Measurements from ENCODE around the gene JRKL. TPM values are rescaled to one million over a fixed set of nuclear protein-coding genes. Genes with fewer than 3 reads are reported as not detected.
"Not testable (repeated sequence)": the region's sequence is repeated elsewhere in the genome, so short reads cannot be mapped to it uniquely, and the experiment has no call there.

The JRKL gene
- total RNA-seq, 2 donors from 2014 or later = 8.8 to 9.4 TPM

GRCh38 chr11:96413408-96413807, 23.6 kb downstream of the JRKL start:
- Mint-ChIP-seq H3K4me1 (ENCODE audit: low read depth in 2 of 2) (peaks cover 0 to 3% of the 10 kb centered on the region in 2 donors), H3K36me3 (no peaks in the 10 kb centered on the region), H3K4me3 (no peak overlapping the region), H3K9me3 (no peaks in the 10 kb centered on the region), H3K27ac (no peak overlapping the region), H3K27me3 (peaks cover 25 to 34% of the 10 kb centered on the region in 2 donors)
- DNase-seq (ENCODE audit: low spot score) (no peak), ATAC-seq (no peak)

GRCh38 chr11:96424693-96425092, 34.9 kb downstream of the JRKL start:
- no peaks in the 10 kb centered on the region for H3K4me1 Mint-ChIP-seq (ENCODE audit: low read depth in 2 of 2)
- no peaks in the 10 kb centered on the region for H3K9me3 Mint-ChIP-seq
- no peak overlapping the region for H3K27ac Mint-ChIP-seq
- ATAC-seq = no peak
- H3K36me3 Mint-ChIP-seq = no peaks in the 10 kb centered on the region
- no peak for DNase-seq (ENCODE audit: low spot score)
- H3K27me3 Mint-ChIP-seq = peaks cover 31 to 34% of the 10 kb centered on the region in 2 donors
- H3K4me3 Mint-ChIP-seq = no peak overlapping the region

DNA sequence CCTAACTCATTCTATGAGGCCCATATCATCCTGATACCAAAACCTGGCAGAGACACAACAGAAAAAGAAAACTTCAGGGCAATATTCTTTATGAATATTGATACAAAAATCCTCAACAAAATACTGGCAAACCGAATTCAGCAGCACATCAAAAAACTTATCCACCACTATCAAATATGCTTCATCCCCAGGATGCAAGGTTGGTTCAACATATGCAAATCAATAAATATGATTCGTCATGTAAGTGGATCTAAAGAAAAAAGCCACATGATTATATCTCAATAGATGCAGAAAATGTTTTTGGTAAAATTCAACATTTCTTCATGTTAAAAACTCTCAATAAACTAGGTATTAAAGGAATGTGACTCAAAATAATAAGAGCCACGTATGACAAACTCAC, 40.9 kb downstream of the JRKL start:
- Mint-ChIP-seq H3K9me3 (no peaks in the 10 kb centered on the region), H3K4me3 (no peak overlapping the region), H3K27ac (no peak overlapping the region), H3K4me1 (ENCODE audit: low read depth in 2 of 2) (no peaks in the 10 kb centered on the region), H3K27me3 (peaks cover 42 to 43% of the 10 kb centered on the region in 2 donors), H3K36me3 (no peaks in the 10 kb centered on the region)
- DNase-seq (ENCODE audit: low spot score) (no peak), ATAC-seq (no peak)

DNA sequence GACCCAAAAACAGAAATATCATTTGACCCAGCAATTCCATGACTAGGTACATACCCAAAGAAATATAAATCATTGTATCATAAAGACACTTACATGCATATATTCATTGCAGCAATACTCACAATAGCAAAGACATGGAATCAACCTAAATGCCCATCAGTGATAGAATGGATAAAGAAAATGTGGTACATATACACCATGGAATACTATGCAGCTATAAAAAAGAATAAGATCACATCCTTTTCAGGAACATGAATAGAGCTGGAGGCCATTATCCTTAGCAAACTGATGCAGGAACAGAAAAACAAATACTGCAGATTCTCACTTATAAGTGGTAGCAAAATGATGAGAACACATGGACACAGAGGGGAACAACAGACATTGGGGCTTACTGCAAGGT, 42.8 kb downstream of the JRKL start:
- H3K27ac Mint-ChIP-seq; ATAC-seq; DNase-seq (ENCODE audit: low spot score); H3K9me3 Mint-ChIP-seq; H3K4me3 Mint-ChIP-seq; H3K36me3 Mint-ChIP-seq; H3K4me1 Mint-ChIP-seq (ENCODE audit: low read depth in 2 of 2): not testable (repeated sequence)
- H3K27me3 Mint-ChIP-seq = peaks cover 42 to 44% of the 10 kb centered on the region in 2 donors

Other genes starting within 250 kb of the JRKL start
- gene MAML2, start 46.8 kb upstream of the JRKL start, total RNA-seq = 10 to 100 TPM; 15.9 to 21.9 TPM
- 10 to 100 TPM; 29.1 to 51.7 TPM for gene CCDC82, start 101 bp upstream of the JRKL start, total RNA-seq

Data from natural killer cell treated with Interleukin-12 subunit alpha and Interleukin-12 subunit beta and Interleukin-15 and Interleukin-18, amount 100 ng/mL, for 72 hours (primary cell).